Left renal cortex interstitium (tissue), 4 donors: ENCODE measurements around the gene A4GALT. TPM values are rescaled to one million over a fixed set of nuclear protein-coding genes. Genes with fewer than 3 reads are reported as not detected.
A peak's percentile ranks its signal among the peaks of the same experiment; 100 is the strongest.

ENCODE experiments used
- DNase-seq, 4 donors: peaks; one replicate each; pipeline ENCODE4 v3.0.0-alpha.2; 2013; ENCODE audit warnings: low read depth in 4 of 4, low spot score in 2 of 4, missing footprints in 1 of 4
- polyA plus RNA-seq, 4 donors: library from polyadenylated mRNA; unstranded; fragments of 120-200 nt; gene quantifications; one replicate each; pipeline ENCODE4 v1.2.1, GENCODE V29; 2013; ENCODE audit not compliant: insufficient read length in 4 of 4

A4GALT gene
- polyA plus RNA-seq, 4 donors, result 14.5 to 24.4 (median 22.6) TPM

GRCh38 chr22:42654436-42655073 lies 66.1 kb downstream of the A4GALT start:
- DNase-seq, result no peak

- no peak for DNase-seq
These were observed 66.7 kb downstream of the A4GALT start for GRCh38 chr22:42653999-42654398.

GRCh38 chr22:42651134-42651533 lies 69.5 kb downstream of the A4GALT start:
- no peak for DNase-seq

- peak in 1 of 4 donors; percentile 46 for DNase-seq
These were observed 71.2 kb downstream of the A4GALT start, which contains the start of gene CYB5R3 for GRCh38 chr22:42649246-42650099. Gene CYB5R3 (minus strand): TSS chr22:42649392. CDS start chr22:42649315, 77 bp downstream.

- DNase-seq, result no peak
These were observed 72.1 kb downstream of the A4GALT start for GRCh38 chr22:42648368-42649245.

- no peak for DNase-seq
These were observed 72.7 kb downstream of the A4GALT start for GRCh38 chr22:42648017-42648367.

GRCh38 chr22:42646569-42647525 lies 73.8 kb downstream of the A4GALT start:
- no peak for DNase-seq

GRCh38 chr22:42645938-42646568 lies 74.6 kb downstream of the A4GALT start:
- no peak for DNase-seq

- DNase-seq, result no peak
These were observed 75.2 kb downstream of the A4GALT start for GRCh38 chr22:42645341-42645937.

GRCh38 chr22:42644422-42645340 lies 76.0 kb downstream of the A4GALT start:
- no peak for DNase-seq

- DNase-seq, result no peak
These were observed 76.8 kb downstream of the A4GALT start for GRCh38 chr22:42643634-42644421.

- DNase-seq, result no peak
These were observed 77.7 kb downstream of the A4GALT start for GRCh38 chr22:42642806-42643633.
